Skeletal muscle tissue (tissue), 4 donors: ENCODE measurements around the gene ANXA4. TPM values are rescaled to one million over a fixed set of nuclear protein-coding genes. Genes with fewer than 3 reads are reported as not detected.
"Not testable (repeated sequence)": the region's sequence is repeated elsewhere in the genome, so short reads cannot be mapped to it uniquely, and the experiment has no call there.

Experiments
- H3K27ac ChIP-seq: one replicate; pipeline ENCODE4 v1.7.0; 2013; ENCODE audit warnings: mild to moderate bottlenecking, low read depth, low read length, inconsistent platforms
- H3K27me3 ChIP-seq, 3 donors: one replicate each; pipeline ENCODE4 v1.7.0; 2013; ENCODE audit warnings: low read length in 3 of 3; ENCODE audit not compliant: control insufficient read depth in 3 of 3, insufficient read depth in 3 of 3
- H3K36me3 ChIP-seq, 3 donors: one replicate each; pipeline ENCODE4 v1.7.0; 2013; ENCODE audit warnings: low read length in 3 of 3; ENCODE audit not compliant: control insufficient read depth in 3 of 3, insufficient read depth in 3 of 3
- H3K4me1 ChIP-seq, 3 donors: one replicate each; pipeline ENCODE4 v1.7.0; 2013; ENCODE audit warnings: low read length in 3 of 3, mild to moderate bottlenecking in 3 of 3; ENCODE audit not compliant: control insufficient read depth in 3 of 3, insufficient read depth in 3 of 3
- H3K4me3 ChIP-seq, 3 donors: one replicate each; pipeline ENCODE4 v1.7.0; 2013; ENCODE audit warnings: low read length in 3 of 3
- H3K9ac ChIP-seq, 3 donors: one replicate each; pipeline ENCODE4 v1.7.0; 2013; ENCODE audit warnings: low read length in 3 of 3, mild to moderate bottlenecking in 3 of 3, moderate library complexity in 2 of 3, low read depth in 1 of 3
- H3K9me3 ChIP-seq, 3 donors: one replicate each; pipeline ENCODE4 v1.7.0; 2013; ENCODE audit warnings: low read length in 3 of 3; ENCODE audit not compliant: control insufficient read depth in 3 of 3
- total RNA-seq: library from RNA; depleted of rRNA; stranded (reverse); fragments of >200 nt; gene quantifications from one replicate; pipeline ENCODE4 v1.2.3, GENCODE V29; 2014
- donor health status: Osteomylitis.

ANXA4 gene
- total RNA-seq, 1 donor from 2014 or later = 18.8 TPM

DNA sequence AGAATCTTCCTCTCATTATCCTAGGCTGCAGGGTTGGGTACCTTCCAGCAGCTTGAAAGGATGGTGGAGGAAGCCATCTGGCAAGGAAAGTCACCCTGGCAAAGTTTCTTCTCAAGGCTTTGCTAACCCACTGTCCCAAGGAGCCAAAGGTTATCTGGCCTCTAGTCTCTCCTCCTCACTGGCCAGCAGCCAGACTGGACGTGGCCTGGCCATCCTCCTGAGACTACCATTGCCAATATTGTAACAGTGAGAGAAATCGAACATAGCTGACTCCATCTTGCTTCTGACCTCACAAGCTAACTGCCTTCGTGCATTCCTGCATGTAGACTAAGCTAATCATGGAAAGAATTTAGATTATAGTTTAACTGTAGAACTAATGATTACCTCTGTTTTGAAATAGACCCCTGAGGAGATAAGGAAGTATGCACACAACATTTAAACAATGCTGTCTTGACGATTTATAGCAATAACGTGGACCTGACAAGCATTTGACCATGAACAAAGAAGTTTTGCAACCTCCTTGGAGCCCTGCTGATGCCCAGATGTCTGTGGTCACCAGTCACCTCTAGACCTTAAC lies 7.8 kb upstream of the ANXA4 start:
- peaks cover 0 to 7% (median 3%) of the 10 kb centered on the region in 3 donors for H3K4me1 ChIP-seq
- no peak overlapping the region for H3K27ac ChIP-seq
- no peaks in the 10 kb centered on the region for H3K36me3 ChIP-seq
- H3K9ac ChIP-seq = no peak overlapping the region
- no peaks in the 10 kb centered on the region for H3K9me3 ChIP-seq
- no peaks in the 10 kb centered on the region for H3K27me3 ChIP-seq
- no peak overlapping the region for H3K4me3 ChIP-seq

DNA sequence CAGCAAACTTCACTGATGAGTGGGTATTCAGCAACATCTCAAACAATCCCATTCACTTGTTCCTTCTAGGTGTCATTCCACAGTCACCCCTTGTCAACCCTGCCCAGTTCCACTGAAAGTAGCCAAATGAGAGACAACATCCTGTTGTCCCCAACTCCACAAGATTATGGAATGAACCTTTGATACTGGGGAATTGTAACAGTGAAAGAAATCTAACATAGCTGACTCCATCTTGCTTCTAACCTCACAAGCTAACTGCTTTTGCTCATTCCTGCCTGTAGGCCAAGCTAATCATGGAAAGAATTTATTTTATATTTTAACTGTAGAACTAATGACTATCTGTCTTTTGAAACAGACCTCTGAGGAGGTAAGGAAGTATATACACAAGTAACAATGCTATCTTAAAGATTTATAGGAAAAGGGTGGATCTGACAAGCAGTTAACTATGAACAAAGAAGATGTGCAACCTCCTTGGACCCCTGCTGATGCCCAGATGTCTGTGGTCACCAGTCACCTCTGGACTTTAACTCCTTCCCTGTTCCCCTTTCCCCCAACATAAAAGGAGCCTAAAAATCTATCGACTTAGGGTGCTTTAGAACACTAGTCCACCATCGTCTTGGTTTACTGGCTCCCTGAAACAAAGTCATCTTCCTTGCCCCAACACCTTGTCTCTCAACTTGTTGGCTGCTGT lies 6.9 kb upstream of the ANXA4 start:
- Histone ChIP-seq H3K36me3 (no peaks in the 10 kb centered on the region), H3K27me3 (no peaks in the 10 kb centered on the region), H3K27ac (no peak overlapping the region), H3K4me1 (peaks cover 0 to 4% (median 0%) of the 10 kb centered on the region in 3 donors), H3K9ac (no peak overlapping the region), H3K4me3 (no peak overlapping the region), H3K9me3 (no peaks in the 10 kb centered on the region)

DNA sequence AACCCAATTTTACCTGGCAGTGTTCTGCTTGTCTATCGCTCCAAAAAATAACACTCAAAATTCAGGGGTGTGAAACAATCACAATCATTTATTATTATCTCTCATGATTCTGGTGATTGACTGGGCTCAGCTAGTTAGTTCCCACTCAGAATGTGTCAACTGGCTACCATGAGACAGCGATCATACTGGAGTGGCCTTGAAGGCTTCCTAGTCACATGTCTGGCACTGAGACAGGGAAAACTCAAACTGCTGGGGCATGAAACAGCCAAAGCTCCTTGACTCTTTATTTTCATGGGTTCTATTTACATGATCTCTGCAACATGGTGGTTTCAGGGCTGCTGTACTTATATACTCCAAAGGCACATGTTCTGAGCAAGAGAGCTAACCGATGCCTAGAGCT lies 6.2 kb upstream of the ANXA4 start:
- Histone ChIP-seq H3K9me3 (no peaks in the 10 kb centered on the region), H3K9ac (no peak overlapping the region), H3K36me3 (no peaks in the 10 kb centered on the region)

DNA sequence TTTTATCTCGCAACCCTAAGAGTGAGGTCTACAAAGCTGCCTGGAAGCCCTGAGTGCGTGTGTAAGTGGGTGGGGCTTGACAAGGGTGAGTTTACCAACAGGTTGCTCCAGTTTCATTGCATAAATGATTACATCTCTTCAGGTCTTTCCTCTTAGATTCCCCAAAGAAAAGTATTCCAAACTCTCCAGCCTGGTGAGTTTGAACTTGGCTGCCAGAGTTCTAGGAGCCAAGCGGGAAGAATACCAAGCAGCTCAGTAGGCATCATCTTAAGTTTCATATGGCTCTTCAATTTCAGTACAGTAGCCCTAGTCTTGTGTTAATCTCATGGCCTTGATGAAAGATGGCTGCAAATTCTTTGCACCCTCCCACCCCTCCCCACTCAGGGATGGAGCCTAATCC lies 3.8 kb upstream of the ANXA4 start:
- not testable (repeated sequence) for H3K36me3 ChIP-seq, H3K9ac ChIP-seq, H3K27me3 ChIP-seq, H3K9me3 ChIP-seq, H3K4me3 ChIP-seq, H3K27ac ChIP-seq
- H3K4me1 ChIP-seq = peaks cover 6 to 19% (median 12%) of the 10 kb centered on the region in 3 donors

More for the DNA sequence above, 6.2 kb upstream of the ANXA4 start:
- Histone ChIP-seq H3K27me3 (no peaks in the 10 kb centered on the region), H3K4me1 (peaks cover 0 to 4% (median under 1%) of the 10 kb centered on the region in 3 donors), H3K27ac (no peak overlapping the region), H3K4me3 (no peak overlapping the region)

DNA sequence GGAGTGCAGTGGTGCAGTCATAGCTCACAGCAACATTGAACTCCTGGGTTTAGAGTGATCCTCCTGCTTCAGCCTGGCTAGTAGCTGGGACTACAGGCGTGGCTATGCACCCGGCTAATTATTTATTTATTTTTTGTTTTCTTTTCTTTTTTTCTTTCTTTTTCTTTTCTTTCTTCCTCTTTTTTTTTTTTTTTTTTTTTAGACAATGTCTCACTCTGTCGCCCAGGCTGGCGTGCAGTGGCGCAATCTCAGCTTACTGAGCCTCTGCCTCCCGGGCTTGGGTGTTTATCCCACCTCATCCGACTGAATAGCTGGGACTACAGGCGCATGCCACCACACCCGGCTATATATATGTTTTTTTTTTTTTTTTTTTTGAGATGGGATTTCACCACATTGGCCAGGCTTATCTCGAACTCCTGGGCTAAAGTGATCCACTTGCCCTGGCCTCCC lies 1.4 kb upstream of the ANXA4 start:
- Histone ChIP-seq H3K36me3 (peaks cover 0 to 3% (median 0%) of the 10 kb centered on the region in 3 donors), H3K9me3 (no peaks in the 10 kb centered on the region), H3K9ac (peak overlapping the region in 2 of 3 donors; percentile 14 to 90), H3K27ac (peak overlapping the region; percentile 95), H3K4me1 (peaks cover 12 to 23% (median 13%) of the 10 kb centered on the region in 3 donors), H3K27me3 (no peaks in the 10 kb centered on the region), H3K4me3 (peak overlapping the region in 2 of 3 donors; percentile 78 to 92)

DNA sequence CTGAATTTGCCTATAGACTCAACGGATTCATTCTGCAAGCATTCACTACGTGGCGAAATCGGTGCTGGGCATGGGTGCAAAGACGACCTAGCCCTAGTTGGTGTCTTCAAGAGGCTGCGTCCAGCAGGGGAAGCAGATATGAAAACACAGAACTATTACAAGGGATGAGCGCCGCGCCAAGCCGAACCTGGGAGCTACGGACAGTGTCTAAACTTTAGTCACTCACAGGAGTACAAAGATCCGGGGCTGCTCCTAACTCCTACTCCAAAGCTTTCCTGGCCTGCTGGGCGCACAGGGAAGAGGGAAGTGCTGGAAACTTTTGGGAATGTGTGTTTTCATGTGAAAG lies 732 bp upstream of the ANXA4 start:
- Histone ChIP-seq H3K36me3 (peaks cover 0 to 3% (median 0%) of the 10 kb centered on the region in 3 donors), H3K27me3 (no peaks in the 10 kb centered on the region), H3K9ac (peak overlapping the region; percentile 89 to 94 (median 90)), H3K27ac (peak overlapping the region; percentile 95), H3K4me1 (peaks cover 12 to 23% (median 13%) of the 10 kb centered on the region in 3 donors), H3K4me3 (peak overlapping the region; percentile 78 to 92 (median 92)), H3K9me3 (no peaks in the 10 kb centered on the region)

DNA sequence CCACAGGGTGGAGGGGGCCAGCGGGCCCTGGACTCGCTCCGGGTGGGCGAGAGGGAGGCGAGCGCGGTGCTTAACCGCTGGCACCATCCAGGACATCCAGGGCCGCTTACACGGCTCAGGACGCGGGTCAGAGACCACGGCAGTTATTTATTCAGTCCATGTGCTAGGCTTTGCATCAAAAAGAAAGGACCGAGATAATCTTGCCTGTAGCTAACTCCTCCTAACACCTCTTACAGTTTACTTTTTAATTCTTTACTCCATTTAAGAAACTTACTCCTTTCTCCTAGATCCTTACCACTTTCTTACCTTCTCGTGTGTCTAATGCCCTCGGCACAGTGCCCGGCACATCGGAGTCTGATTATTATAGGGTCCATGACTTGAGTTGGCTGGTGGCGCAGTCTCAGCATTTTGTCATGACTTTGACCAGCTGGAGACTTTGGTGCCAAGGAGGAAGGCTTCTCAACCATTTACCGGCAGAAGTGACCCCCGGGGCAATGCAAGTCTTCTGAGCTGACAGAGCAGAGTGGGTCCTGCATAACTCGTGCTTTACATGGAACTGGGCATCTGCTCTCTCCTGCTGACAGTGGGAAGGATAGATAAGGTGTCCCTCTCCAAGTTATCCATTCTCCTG lies 503 bp downstream of the ANXA4 start:
- peaks cover 0 to 3% (median 0%) of the 10 kb centered on the region in 3 donors for H3K36me3 ChIP-seq
- H3K9me3 ChIP-seq = no peaks in the 10 kb centered on the region
- peak overlapping the region; percentile 78 to 92 (median 92) for H3K4me3 ChIP-seq
- no peaks in the 10 kb centered on the region for H3K27me3 ChIP-seq
- peak overlapping the region; percentile 89 to 94 (median 90) for H3K9ac ChIP-seq
- H3K4me1 ChIP-seq = peaks cover 12 to 23% (median 13%) of the 10 kb centered on the region in 3 donors
- H3K27ac ChIP-seq = peak overlapping the region; percentile 95

DNA sequence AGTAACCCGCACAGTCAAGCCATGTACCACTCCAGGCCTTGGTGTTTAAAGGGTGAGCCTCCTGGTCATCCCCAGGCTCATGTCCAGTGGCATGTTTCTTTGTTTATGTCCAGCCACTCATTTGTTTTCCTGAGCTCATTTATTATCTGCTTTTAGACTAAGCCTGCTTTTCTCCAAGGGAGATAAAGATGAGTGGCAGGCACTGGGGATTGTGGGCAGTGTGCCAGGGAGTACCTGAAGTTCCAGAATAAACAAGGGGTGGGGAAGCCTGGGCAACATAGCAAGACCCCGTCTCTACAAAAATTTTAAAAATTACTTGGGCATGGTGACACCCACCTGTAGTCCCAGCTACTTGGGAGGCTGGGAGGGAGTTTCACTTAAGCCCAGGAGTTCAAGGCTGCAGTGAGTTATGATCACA lies 1.9 kb downstream of the ANXA4 start:
- Histone ChIP-seq H3K27me3 (no peaks in the 10 kb centered on the region), H3K9ac (no peak overlapping the region), H3K9me3 (no peaks in the 10 kb centered on the region), H3K36me3 (peaks cover 0 to 3% (median 2%) of the 10 kb centered on the region in 3 donors), H3K4me3 (peak overlapping the region in 1 of 3 donors; percentile 23), H3K27ac (no peak overlapping the region), H3K4me1 (peaks cover 12 to 23% (median 13%) of the 10 kb centered on the region in 3 donors)

DNA sequence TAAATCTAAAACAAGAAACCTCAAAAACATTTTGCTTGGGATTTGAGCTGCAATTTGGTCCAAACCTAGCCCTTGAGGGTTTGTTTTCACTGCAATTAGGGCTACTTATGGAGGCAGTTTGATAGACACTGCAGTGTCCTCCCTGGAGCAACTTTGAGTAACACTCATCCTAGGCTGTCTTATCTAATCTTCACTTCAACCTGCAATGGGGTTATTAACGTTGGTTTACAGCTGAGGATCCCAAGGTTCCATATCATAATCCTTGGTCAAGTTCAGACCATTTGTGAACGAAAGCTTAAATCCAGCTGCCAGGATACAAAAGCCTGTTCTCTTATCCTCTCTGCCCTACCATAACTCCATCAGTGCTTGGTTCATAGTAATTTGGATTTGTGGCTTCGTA lies 2.5 kb downstream of the ANXA4 start:
- Histone ChIP-seq H3K9ac (no peak overlapping the region), H3K27me3 (no peaks in the 10 kb centered on the region), H3K4me1 (peaks cover 12 to 23% (median 13%) of the 10 kb centered on the region in 3 donors), H3K4me3 (peak overlapping the region in 1 of 3 donors; percentile 35), H3K9me3 (no peaks in the 10 kb centered on the region), H3K36me3 (peaks cover 0 to 6% (median 3%) of the 10 kb centered on the region in 3 donors), H3K27ac (no peak overlapping the region)

DNA sequence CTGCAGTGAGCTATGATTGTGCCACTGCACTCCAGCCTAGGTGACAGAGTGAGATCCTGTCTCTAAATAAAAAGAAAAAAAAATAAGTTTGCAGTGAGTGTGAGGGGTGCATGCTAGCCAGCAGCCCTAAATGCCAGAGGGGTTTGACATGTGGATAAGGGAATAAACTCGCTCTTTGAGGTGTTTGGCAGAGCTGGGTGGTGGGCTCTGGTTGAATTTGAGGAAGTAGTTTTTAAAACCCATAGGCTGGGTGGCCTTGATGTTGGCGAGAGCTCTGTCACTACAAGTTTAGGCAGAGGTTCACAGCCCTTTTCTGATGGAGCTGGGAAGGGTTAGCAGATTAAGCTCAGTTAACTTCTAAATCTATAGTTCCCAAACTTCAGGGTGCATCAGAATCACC lies 3.1 kb downstream of the ANXA4 start:
- Histone ChIP-seq H3K9me3 (no peaks in the 10 kb centered on the region), H3K9ac (no peak overlapping the region), H3K4me1 (peaks cover 12 to 23% (median 13%) of the 10 kb centered on the region in 3 donors), H3K36me3 (peaks cover 0 to 6% (median 3%) of the 10 kb centered on the region in 3 donors), H3K27me3 (no peaks in the 10 kb centered on the region), H3K4me3 (no peak overlapping the region), H3K27ac (no peak overlapping the region)
